ENCODE measurements around the gene SETD5. TPM values are rescaled to one million over a fixed set of nuclear protein-coding genes. Genes with fewer than 3 reads are reported as not detected.
A peak's percentile ranks its signal among the peaks of the same experiment; 100 is the strongest.

Gene SETD5
- total RNA-seq, 3 donors from 2014 or later = 63.0 to 135 (median 118) TPM

- no peaks in the 10 kb centered on the region for H3K4me1 ChIP-seq
- peak overlapping the region in 1 of 2 donors; percentile 8 for H3K27ac ChIP-seq
- H3K4me3 ChIP-seq = no peak overlapping the region
- TF ChIP-seq POLR2A (IDR thresholded peaks at IDR 0.05) = no peak
- TF ChIP-seq CTCF (IDR thresholded peaks at IDR 0.05) = no peak
- no peak for TF ChIP-seq POLR2AphosphoS5 (IDR thresholded peaks at IDR 0.05)
- no peak for DNase-seq (ENCODE audit: low spot score in 2 of 2)
- peaks cover 4% of the 10 kb centered on the region for H3K36me3 ChIP-seq
- intact Hi-C loops (cut with DNase I; ENCODE audit: low total_unique reads) = no loop called here
- no peaks in the 10 kb centered on the region for H3K27me3 ChIP-seq
- no peaks in the 10 kb centered on the region for H3K9me3 ChIP-seq
These were observed 10.7 kb upstream of the SETD5 start for GRCh38 chr3:9386501-9387321.

- intact Hi-C loops (cut with DNase I; ENCODE audit: low total_unique reads) = no loop called here
- H3K9me3 ChIP-seq = no peaks in the 10 kb centered on the region
- TF ChIP-seq POLR2A (IDR thresholded peaks at IDR 0.05) (no peak), CTCF (IDR thresholded peaks at IDR 0.05) (no peak), POLR2AphosphoS5 (IDR thresholded peaks at IDR 0.05) (no peak)
- DNase-seq (ENCODE audit: low spot score in 2 of 2) = no peak
- no peak overlapping the region for H3K4me3 ChIP-seq
- no peaks in the 10 kb centered on the region for H3K4me1 ChIP-seq
- no peaks in the 10 kb centered on the region for H3K27me3 ChIP-seq
- H3K27ac ChIP-seq = no peak overlapping the region
- H3K36me3 ChIP-seq = peaks cover 4% of the 10 kb centered on the region
These were observed 10.1 kb upstream of the SETD5 start for GRCh38 chr3:9387322-9387655.

- no peak overlapping the region for H3K27ac ChIP-seq
- H3K27me3 ChIP-seq = no peaks in the 10 kb centered on the region
- H3K4me1 ChIP-seq = no peaks in the 10 kb centered on the region
- peaks cover 4% of the 10 kb centered on the region for H3K36me3 ChIP-seq
- intact Hi-C loops (cut with DNase I; ENCODE audit: low total_unique reads) = no loop called here
- TF ChIP-seq POLR2A (IDR thresholded peaks at IDR 0.05) (no peak), POLR2AphosphoS5 (IDR thresholded peaks at IDR 0.05) (no peak), CTCF (IDR thresholded peaks at IDR 0.05) (no peak)
- DNase-seq (ENCODE audit: low spot score in 2 of 2) = no peak
- H3K9me3 ChIP-seq = no peaks in the 10 kb centered on the region
- no peak overlapping the region for H3K4me3 ChIP-seq
These were observed 9.3 kb upstream of the SETD5 start for GRCh38 chr3:9388142-9388541.

- no peaks in the 10 kb centered on the region for H3K9me3 ChIP-seq
- H3K27ac ChIP-seq = no peak overlapping the region
- H3K27me3 ChIP-seq = no peaks in the 10 kb centered on the region
- H3K4me3 ChIP-seq = no peak overlapping the region
- peaks cover 4% of the 10 kb centered on the region for H3K36me3 ChIP-seq
- TF ChIP-seq POLR2A (IDR thresholded peaks at IDR 0.05) (no peak), CTCF (IDR thresholded peaks at IDR 0.05) (no peak), POLR2AphosphoS5 (IDR thresholded peaks at IDR 0.05) (no peak)
- DNase-seq (ENCODE audit: low spot score in 2 of 2) = no peak
- H3K4me1 ChIP-seq = no peaks in the 10 kb centered on the region
- intact Hi-C loops (cut with DNase I; ENCODE audit: low total_unique reads) = no loop called here
These were observed 8.7 kb upstream of the SETD5 start for GRCh38 chr3:9388562-9389272.

- TF ChIP-seq POLR2AphosphoS5 (IDR thresholded peaks at IDR 0.05) (no peak), POLR2A (IDR thresholded peaks at IDR 0.05) (no peak), CTCF (IDR thresholded peaks at IDR 0.05) (no peak)
- no peak for DNase-seq (ENCODE audit: low spot score in 2 of 2)
- Histone ChIP-seq H3K36me3 (no peaks in the 10 kb centered on the region), H3K27ac (no peak overlapping the region), H3K9me3 (no peaks in the 10 kb centered on the region), H3K27me3 (no peaks in the 10 kb centered on the region), H3K4me3 (no peak overlapping the region), H3K4me1 (peaks cover 0 to 10% of the 10 kb centered on the region in 2 donors)
- intact Hi-C loops (cut with DNase I; ENCODE audit: low total_unique reads) = loop anchor here (10.0 kb wide), 1 partner anchor 404 kb away; the partner anchor contains the start of genes ARPC4 and TADA3
These were observed 7.0 kb upstream of the SETD5 start for GRCh38 chr3:9390265-9390888.

Measured in breast epithelium (tissue), 4 donors.